PFSK-1 (cell line): ENCODE results near the gene TRAPPC2.

Source experiments
- FOXP2 ChIP-seq: optimal IDR thresholded peaks from 2 replicates; pipeline ENCODE3; 2011; ENCODE audit warnings: borderline replicate concordance, control low read depth, inconsistent platforms; ENCODE audit not compliant: insufficient read depth; ENCODE audit errors: extremely low read length, extremely low read depth
- POLR2AphosphoS5 ChIP-seq: IDR thresholded peaks from 2 replicates; pipeline ENCODE4 v1.6.1; 2012; ENCODE audit warnings: low read depth, mild to moderate bottlenecking, control low read depth, low read length, moderate library complexity

DNA sequence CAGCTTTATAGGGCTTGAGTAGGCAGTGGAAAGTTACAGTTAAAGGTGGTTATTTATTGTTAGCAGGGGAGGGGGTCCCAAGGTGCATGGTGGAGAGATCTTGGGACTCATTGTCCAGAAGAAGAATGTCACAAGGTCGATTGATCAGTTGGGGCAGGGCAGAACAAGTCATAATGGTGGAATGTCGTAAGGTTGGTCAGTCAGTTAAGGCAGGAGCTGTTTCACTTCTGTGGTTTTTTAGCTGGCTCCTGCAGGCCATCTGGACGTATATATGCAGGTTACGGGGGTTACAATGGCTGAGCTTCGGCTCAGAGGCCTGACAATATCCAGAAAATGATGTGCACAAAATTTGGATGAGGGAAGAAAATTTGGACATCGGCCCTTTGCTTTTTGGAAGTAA is 7.3 kb upstream of the TRAPPC2 start:
- TF ChIP-seq FOXP2 (no peak), POLR2AphosphoS5 (no peak)
